Stimulated activated CD4-positive, alpha-beta T cell treated with anti-CD3 and anti-CD28 coated beads, Interleukin-12 subunit alpha, Interleukin-12 subunit beta, amount 100 ng/mL, for 48 hours (primary cell): ENCODE results near the gene FRMD4A.

ENCODE experiments used
- DNase-seq, 3 donors: peaks; one replicate each; pipeline ENCODE4 v3.0.0-alpha.2; 2020; ENCODE audit warnings: low read depth in 2 of 3, low spot score in 1 of 3

FRMD4A gene

GRCh38 chr10:13712476-13712836, 618.3 kb downstream of the FRMD4A start:
- no peak for DNase-seq

GRCh38 chr10:13711291-13711690, 619.4 kb downstream of the FRMD4A start:
- DNase-seq = no peak

GRCh38 chr10:13709931-13710650, 620.6 kb downstream of the FRMD4A start:
- no peak for DNase-seq

- DNase-seq = no peak
These were observed 622.3 kb downstream of the FRMD4A start for GRCh38 chr10:13708256-13708990.

DNA sequence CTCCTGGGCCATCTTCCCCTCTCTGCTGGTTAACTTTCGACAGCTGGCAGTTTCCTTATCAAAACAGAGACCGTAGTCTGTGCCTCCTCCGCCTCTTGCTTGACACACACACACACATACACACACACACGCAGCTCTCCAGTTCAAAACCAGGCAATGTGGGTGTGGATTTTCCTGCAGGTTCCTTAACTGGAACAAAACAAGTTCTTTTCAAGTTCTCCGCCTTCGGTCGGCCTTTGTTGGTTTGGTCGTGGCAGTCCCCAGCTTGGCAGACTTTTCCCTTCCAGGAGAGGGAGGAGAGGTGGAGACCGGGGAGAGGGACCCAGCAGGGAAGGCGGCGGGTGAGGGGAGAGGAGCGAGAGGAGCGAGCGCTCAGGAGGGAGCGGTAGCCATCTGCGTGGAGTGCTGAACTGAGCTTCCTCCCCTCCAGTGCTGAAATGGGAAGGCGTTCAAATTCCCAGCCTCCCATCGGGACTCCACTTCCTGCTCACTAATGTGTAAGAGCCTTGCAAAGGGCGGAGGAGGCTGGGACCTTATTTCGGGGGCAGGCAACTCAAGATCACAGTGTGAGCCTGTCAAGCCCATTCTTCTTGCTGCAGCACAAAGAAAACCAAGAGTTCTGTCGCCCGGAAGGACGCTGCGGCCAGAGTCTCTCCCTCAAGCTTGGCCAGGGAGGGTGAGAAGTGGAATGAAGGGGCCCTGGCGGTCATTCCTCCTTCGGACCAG, 623.4 kb downstream of the FRMD4A start:
- peak in 1 of 3 donors; percentile 10 for DNase-seq

- DNase-seq = no peak
These were observed 624.1 kb downstream of the FRMD4A start for GRCh38 chr10:13706604-13707003.

GRCh38 chr10:13706175-13706574, 624.5 kb downstream of the FRMD4A start:
- DNase-seq = no peak

DNA sequence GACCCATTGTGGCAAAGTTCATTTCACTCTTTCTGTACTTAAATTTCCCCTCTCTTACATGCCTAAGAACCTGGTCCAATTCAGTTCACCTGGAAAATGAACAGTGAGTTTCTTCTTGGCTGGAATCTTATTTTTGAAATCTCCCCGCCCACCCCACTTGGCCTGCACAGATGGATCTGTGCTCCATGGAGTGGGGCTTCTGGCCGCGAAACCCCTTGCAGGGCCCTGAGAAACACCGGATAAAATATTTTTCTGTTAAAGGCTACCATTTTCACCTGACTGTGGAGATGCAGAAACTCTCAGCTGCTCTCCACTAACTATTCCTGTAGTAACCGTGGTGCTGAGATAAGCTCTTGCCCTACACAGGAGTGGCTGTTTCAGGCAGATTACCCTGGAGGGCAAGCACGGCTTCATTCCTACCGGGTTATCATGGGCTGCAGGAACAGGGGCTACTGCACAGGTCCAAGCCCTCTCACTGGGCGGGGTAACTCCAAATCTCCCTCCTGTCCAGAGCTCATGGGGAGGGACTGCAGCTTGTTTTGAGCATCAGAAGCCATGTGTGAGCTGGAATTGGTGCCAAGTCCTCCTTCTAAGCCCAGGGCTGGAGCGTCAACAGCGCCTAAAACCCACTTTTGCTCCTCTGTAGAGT, 625.1 kb downstream of the FRMD4A start:
- DNase-seq = no peak

GRCh38 chr10:13704964-13705363, 625.8 kb downstream of the FRMD4A start:
- no peak for DNase-seq

GRCh38 chr10:13703997-13704536, 626.7 kb downstream of the FRMD4A start:
- DNase-seq = no peak

DNA sequence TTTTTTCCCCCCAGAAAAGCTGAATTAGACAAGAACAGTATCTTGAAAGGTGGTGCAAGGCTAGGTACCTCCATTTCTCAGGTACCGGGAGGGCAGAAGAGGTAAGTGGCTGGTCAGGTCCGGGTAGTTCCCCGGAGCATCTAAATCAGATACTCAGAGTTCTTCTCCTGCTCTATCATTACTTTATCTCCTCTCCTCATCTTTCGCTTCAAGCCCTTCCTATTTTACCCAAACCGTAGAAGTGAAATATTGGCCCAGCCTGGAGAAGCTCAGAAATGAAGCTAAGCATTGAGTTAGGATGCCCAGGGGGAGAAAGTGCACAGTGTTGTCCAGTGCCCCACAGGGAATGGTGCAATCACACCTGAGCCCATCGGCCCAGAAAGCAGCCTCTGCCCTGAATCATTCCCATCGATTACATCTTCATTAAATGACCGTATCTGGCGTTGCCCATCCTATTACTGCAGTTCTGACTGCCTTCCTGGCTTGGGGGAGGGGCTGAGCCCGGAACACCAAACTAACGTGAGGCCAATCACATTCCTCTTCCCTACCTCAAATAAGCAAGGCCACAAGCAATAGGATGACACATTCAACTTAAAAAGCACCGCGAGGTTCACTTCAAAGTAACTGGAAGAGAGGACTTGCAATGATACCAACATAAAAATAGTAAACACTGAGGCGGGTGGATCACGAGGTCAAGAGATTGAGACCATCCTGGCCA, 627.5 kb downstream of the FRMD4A start:
- DNase-seq = no peak

DNA sequence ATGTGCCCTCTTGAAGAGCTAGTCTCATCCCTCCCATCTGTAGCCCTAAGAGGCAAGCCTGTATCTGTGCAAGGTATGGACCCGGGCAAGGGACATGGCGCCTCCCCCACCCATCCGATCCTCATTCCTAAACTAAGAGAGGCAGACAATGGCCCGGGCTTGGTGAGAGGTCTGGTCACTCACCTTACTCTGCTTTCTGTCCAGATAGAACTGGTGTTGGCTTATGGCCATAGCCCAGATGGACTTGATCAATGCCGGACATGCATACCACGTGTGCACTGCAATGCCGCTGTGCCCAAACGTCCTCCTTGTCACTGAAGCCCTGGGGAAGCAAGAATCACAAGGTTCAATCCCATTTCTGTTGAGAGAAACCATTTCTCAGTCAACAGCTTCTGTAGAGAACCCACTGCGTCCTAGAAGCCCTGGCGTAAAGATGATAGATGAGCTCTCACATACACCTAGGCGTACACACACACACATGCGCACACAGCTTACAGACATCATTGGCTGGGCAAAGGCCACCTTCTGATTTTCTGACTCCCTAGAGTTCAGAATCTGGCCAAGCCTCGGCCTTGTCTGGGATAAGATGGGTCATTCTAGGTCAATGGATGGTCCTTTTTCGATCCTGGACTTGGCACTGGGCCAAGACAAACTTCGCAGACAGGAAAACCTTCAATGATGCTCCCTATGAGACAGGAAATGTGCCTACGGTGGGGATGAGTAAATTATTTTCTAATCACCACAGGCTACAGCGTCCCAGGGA, 629.4 kb downstream of the FRMD4A start:
- no peak for DNase-seq

DNA sequence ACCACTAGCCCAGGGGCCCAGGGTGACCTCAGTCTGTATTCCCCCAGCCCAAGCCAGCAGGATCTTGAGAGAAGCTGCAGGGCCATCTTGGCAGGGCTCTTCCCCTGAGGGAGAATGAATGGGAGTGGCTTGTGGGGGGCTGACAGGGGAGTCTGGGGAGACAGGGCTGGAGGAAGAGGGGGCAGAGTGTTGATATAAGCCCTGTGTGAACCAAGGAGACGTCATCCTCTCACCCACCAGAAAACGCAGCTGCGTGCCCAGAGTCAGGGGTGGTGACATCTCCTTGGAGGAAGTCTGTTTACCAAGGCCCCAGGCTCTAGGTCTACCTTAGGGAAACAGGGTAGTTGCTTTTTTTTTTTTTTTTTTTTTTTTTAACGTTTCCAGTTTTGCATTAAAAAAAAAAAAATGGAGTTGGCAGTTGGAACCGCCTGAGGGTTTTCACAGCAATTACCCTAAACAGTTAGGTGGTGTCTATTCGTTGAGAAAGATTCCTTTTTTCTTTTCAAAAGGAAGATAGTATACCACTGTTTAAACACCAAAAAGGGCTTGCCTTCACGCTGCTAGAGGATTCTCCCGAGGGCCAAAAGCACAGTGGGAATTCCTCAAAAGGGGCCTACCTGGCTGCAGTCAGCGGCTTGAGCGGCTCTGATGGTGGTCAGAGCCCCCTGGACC, 630.1 kb downstream of the FRMD4A start:
- no peak for DNase-seq

GRCh38 chr10:13699216-13699615, 631.5 kb downstream of the FRMD4A start:
- DNase-seq = no peak

DNA sequence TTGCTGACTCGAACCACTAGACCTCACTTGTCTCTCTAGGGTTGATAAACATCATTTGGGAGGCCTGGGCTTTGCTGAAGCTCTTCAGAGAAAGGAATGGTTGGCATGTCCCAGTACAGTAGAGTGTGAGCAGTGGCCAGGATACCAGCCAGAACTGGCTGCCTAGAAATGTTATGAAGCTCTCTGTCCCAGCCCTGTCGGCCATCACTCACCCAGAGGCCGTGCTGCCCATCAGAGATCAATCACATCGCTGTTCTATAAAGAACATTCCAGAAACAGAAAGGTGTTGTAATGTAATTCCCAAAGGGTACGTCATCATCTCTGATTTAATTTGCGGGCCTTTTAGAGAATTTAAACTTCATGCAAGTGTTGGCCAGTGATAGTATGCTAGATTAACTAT, 632.5 kb downstream of the FRMD4A start:
- DNase-seq = no peak

DNA sequence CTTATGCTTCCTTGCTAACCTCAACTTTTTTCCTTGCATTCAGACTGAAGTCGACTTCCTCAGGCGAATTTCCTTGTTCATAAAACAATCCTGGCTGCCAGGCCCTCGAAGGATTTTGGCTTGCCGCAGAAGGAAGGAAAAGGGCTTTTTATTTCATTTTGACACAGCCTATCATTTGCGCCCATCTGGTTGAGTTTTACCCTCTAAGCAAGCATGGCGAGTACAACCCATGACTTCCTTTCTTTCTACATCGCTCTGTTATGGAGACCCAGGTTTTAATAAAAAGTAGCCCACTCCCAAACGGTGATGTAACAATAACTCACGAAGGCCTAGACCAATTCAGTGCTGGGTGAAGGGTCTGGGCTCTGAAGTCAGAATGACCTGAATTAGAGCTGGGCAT, 634.7 kb downstream of the FRMD4A start:
- no peak for DNase-seq

GRCh38 chr10:13695588-13695987, 635.1 kb downstream of the FRMD4A start:
- DNase-seq = no peak

- DNase-seq = no peak
These were observed 636.7 kb downstream of the FRMD4A start for GRCh38 chr10:13693783-13694700.
